Left ventricle myocardium inferior (tissue), 1 donor: ENCODE data around the gene PLXNA4. TPM values are rescaled to one million over a fixed set of nuclear protein-coding genes. Genes with fewer than 3 reads are reported as not detected.

ENCODE experiments used
- DNase-seq: peaks from one replicate; pipeline ENCODE4 v3.0.0-alpha.2; 2020
- H3K27ac ChIP-seq: fragments of 200-600 bp; replicated peaks from 2 replicates; pipeline ENCODE4 v1.8.0; 2021
- H3K27me3 ChIP-seq: fragments of 200-600 bp; 2 replicates; pipeline ENCODE4 v1.8.0; 2021; ENCODE audit warnings: low read depth
- H3K36me3 ChIP-seq: fragments of 200-600 bp; 2 replicates; pipeline ENCODE4 v1.8.0; 2021
- H3K4me1 ChIP-seq: fragments of 200-600 bp; 2 replicates; pipeline ENCODE4 v1.8.0; 2021
- H3K4me3 ChIP-seq: fragments of 200-600 bp; 2 replicates; pipeline ENCODE4 v1.8.0; 2021; ENCODE audit warnings: mild to moderate bottlenecking, moderate library complexity
- H3K9me3 ChIP-seq: fragments of 200-600 bp; replicated peaks from 2 replicates; pipeline ENCODE4 v1.8.0; 2021
- CTCF ChIP-seq: fragments of 200-600 bp; IDR thresholded peaks from 2 replicates; pipeline ENCODE4 v1.8.0; 2021; ENCODE audit warnings: antibody characterized with exemption, mild to moderate bottlenecking, borderline replicate concordance
- intact Hi-C: fragments of 100-400 bp; cut with micrococcal nuclease; formaldehyde crosslinking; loops from one replicate; pipeline ENCODE4 v1.11.0; 2022
- total RNA-seq: library from RNA; stranded (reverse); fragmentation: NEBNext Ultra II Directional; extraction: Animal tissue kit (Norgen Biotek cat#: 25700); gene quantifications from one replicate; pipeline ENCODE4 v1.2.1, GENCODE V29; 2021
- donor health status: DM: no; HTN: yes; CAD: no; lungs with severe emphysema.

The PLXNA4 gene
- total RNA-seq, 1 donor from 2014 or later: 18.1 TPM

GRCh38 chr7:132433301-132433700 is 143.0 kb downstream of the PLXNA4 start:
- no peaks in the 10 kb centered on the region for H3K36me3 ChIP-seq
- no peaks in the 10 kb centered on the region for H3K9me3 ChIP-seq
- no peak overlapping the region for H3K27ac ChIP-seq
- no peaks in the 10 kb centered on the region for H3K27me3 ChIP-seq
- no peak for DNase-seq
- intact Hi-C loops: no loop called here
- TF ChIP-seq CTCF: no peak
- no peak overlapping the region for H3K4me3 ChIP-seq
- H3K4me1 ChIP-seq: peaks cover 67% of the 10 kb centered on the region

GRCh38 chr7:132430861-132431822 is 145.1 kb downstream of the PLXNA4 start:
- intact Hi-C loops: no loop called here
- no peaks in the 10 kb centered on the region for H3K9me3 ChIP-seq
- TF ChIP-seq CTCF: no peak
- no peaks in the 10 kb centered on the region for H3K27me3 ChIP-seq
- H3K4me1 ChIP-seq: peaks cover 49% of the 10 kb centered on the region
- no peak for DNase-seq
- no peak overlapping the region for H3K4me3 ChIP-seq
- H3K27ac ChIP-seq: no peak overlapping the region
- H3K36me3 ChIP-seq: no peaks in the 10 kb centered on the region

- TF ChIP-seq CTCF: no peak
- Histone ChIP-seq H3K9me3 (no peaks in the 10 kb centered on the region), H3K4me1 (peaks cover 49% of the 10 kb centered on the region), H3K27me3 (no peaks in the 10 kb centered on the region), H3K36me3 (no peaks in the 10 kb centered on the region), H3K27ac (no peak overlapping the region), H3K4me3 (no peak overlapping the region)
- intact Hi-C loops: no loop called here
- DNase-seq: no peak
Measured at GRCh38 chr7:132430041-132430855, 146.0 kb downstream of the PLXNA4 start.

DNA sequence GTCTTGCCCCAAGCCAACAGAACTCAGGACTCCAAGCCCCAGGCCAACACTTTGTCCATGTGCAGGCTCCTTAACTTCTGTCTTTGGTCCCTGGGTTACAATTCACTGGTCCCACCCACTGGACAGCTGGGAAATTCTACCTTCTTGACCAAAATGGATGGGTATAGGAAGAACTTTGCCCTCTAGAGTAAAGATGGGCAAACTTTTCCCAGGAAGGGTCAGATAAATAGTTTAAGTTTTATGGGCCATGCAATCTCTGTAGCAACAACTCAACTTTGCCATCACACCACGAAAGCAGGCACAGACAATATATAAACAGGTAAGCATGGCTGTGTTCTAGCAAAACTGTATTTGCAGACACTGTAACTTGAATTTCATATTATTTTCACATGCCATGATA is 147.1 kb downstream of the PLXNA4 start:
- H3K27ac ChIP-seq: no peak overlapping the region
- DNase-seq: no peak
- no peaks in the 10 kb centered on the region for H3K36me3 ChIP-seq
- peaks cover 57% of the 10 kb centered on the region for H3K4me1 ChIP-seq
- no peaks in the 10 kb centered on the region for H3K9me3 ChIP-seq
- no peak for TF ChIP-seq CTCF
- no peak overlapping the region for H3K4me3 ChIP-seq
- intact Hi-C loops: no loop called here
- H3K27me3 ChIP-seq: no peaks in the 10 kb centered on the region

- no peak for TF ChIP-seq CTCF
- intact Hi-C loops: no loop called here
- H3K27me3 ChIP-seq: no peaks in the 10 kb centered on the region
- H3K4me3 ChIP-seq: no peak overlapping the region
- DNase-seq: no peak
- no peaks in the 10 kb centered on the region for H3K36me3 ChIP-seq
- no peaks in the 10 kb centered on the region for H3K9me3 ChIP-seq
- H3K4me1 ChIP-seq: peaks cover 65% of the 10 kb centered on the region
- H3K27ac ChIP-seq: no peak overlapping the region
Measured at GRCh38 chr7:132428247-132428919, 147.9 kb downstream of the PLXNA4 start.
